TTC549 (cell line): ENCODE measurements around the gene COG5.

Experiments used
- FAIRE-seq: peaks from 2 replicates; lab custom pipeline; 2012; peaks lifted over from hg19 to GRCh38; lab: Jason Lieb, UNC

Gene COG5

GRCh38 chr7:107563775-107564552 is at the start of gene COG5, which contains the start of gene DUS4L:
Gene COG5, minus strand, starts transcription at chr7:107563920. Its CDS starts 24 bp downstream, at chr7:107563896.
Gene DUS4L, plus strand, starts transcription at chr7:107563971. Its CDS starts 3,100 bp downstream, at chr7:107567071.
- FAIRE-seq = no peak

GRCh38 chr7:107613439-107613838 is 49.7 kb upstream of the COG5 start:
- FAIRE-seq = no peak

- FAIRE-seq = no peak
Observed at GRCh38 chr7:107610323-107610722, 46.6 kb upstream of the COG5 start.

- no peak for FAIRE-seq
Observed at GRCh38 chr7:107609811-107610261, 46.1 kb upstream of the COG5 start.

GRCh38 chr7:107606303-107606702 is 42.6 kb upstream of the COG5 start:
- no peak for FAIRE-seq

- FAIRE-seq = no peak
Observed at GRCh38 chr7:107605218-107605815, 41.6 kb upstream of the COG5 start.

GRCh38 chr7:107600816-107601215 is 37.1 kb upstream of the COG5 start:
- FAIRE-seq = no peak

GRCh38 chr7:107599262-107599661 is 35.5 kb upstream of the COG5 start:
- no peak for FAIRE-seq

- FAIRE-seq = no peak
Observed at GRCh38 chr7:107597953-107598352, 34.2 kb upstream of the COG5 start.

- no peak for FAIRE-seq
Observed at GRCh38 chr7:107597582-107597916, 33.8 kb upstream of the COG5 start.

- FAIRE-seq = no peak
Observed at GRCh38 chr7:107596881-107597581, 33.3 kb upstream of the COG5 start.

GRCh38 chr7:107594961-107595737 is 31.4 kb upstream of the COG5 start:
- no peak for FAIRE-seq

- FAIRE-seq = no peak
Observed at GRCh38 chr7:107593025-107593410, 29.3 kb upstream of the COG5 start.

GRCh38 chr7:107592361-107593024 is 28.8 kb upstream of the COG5 start:
- no peak for FAIRE-seq

- no peak for FAIRE-seq
Observed at GRCh38 chr7:107591421-107591820, 27.7 kb upstream of the COG5 start.

- no peak for FAIRE-seq
Observed at GRCh38 chr7:107588529-107589130, 24.9 kb upstream of the COG5 start.

- no peak for FAIRE-seq
Observed at GRCh38 chr7:107584716-107585115, 21.0 kb upstream of the COG5 start.

GRCh38 chr7:107582875-107583274 is 19.2 kb upstream of the COG5 start:
- no peak for FAIRE-seq

GRCh38 chr7:107581387-107582013 is 17.8 kb upstream of the COG5 start:
- FAIRE-seq = no peak

GRCh38 chr7:107580716-107581383 is 17.1 kb upstream of the COG5 start:
- no peak for FAIRE-seq
